ENCODE results near the gene CEP192. TPM values are rescaled to one million over a fixed set of nuclear protein-coding genes. Genes with fewer than 3 reads are reported as not detected.
A peak's percentile ranks its signal among the peaks of the same experiment; 100 is the strongest.

The CEP192 gene
- total and polyA plus RNA-seq, 2 of the 13 experiments (the other 11 are each of a cell fraction or from before 2014, with no cell fraction given), result 15.3 to 24.7 TPM

DNA sequence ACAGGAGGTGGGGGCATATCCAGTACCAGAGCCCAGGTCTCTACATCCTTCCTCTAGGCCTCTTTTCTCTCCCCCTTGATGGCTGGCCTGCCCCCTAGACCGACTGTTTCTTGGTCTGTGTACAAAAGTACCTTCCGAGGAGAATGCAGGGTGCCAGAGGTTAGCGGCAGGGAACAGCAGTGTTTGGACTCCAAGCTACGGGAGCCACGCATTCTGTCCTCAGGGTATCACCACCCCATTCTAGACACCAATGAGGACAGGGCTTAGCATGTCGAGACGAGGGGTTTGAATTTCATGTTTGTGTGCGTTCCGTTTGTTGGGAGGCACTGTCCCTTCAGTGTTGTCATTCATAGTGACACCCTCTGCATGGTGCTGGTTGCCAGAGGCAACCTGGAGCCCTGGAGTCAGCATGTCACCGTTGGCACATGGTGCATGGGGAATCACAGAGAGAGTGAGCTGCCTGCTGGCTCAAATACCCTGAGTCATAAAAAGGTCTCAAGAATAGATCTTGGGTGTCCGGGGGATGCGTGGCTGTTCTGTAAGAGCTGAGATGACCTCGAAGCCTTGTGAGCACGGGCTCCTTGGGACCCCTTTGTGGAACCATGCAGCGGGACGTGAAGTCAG, 170.2 kb downstream of the CEP192 start (continued):
- TF ChIP-seq, protein P1, sequence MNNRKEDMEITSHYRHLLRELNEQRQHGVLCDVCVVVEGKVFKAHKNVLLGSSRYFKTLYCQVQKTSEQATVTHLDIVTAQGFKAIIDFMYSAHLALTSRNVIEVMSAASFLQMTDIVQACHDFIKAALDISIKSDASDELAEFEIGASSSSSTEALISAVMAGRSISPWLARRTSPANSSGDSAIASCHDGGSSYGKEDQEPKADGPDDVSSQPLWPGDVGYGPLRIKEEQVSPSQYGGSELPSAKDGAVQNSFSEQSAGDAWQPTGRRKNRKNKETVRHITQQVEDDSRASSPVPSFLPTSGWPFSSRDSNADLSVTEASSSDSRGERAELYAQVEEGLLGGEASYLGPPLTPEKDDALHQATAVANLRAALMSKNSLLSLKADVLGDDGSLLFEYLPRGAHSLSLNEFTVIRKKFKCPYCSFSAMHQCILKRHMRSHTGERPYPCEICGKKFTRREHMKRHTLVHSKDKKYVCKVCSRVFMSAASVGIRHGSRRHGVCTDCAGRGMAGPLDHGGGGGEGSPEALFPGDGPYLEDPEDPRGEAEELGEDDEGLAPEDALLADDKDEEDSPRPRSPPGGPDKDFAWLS (CRISPR knock-in tag; IDR thresholded peaks at IDR 0.05; ENCODE audit: borderline replicate concordance), result no peak
- TF ChIP-seq KDM4B (CRISPR knock-in tag; IDR thresholded peaks at IDR 0.05) (no peak), NFYC (CRISPR knock-in tag; IDR thresholded peaks at IDR 0.05) (no peak)

GRCh38 chr18:13163167-13163927, 172.2 kb downstream of the CEP192 start:
- Histone ChIP-seq H3K36me3 (replicated peaks in 1 of 2; ENCODE audit: control insufficient read depth in 1 of 2, insufficient read depth in 2 of 2, low read length in 2 of 2) (no peaks in the 10 kb centered on the region), H3K79me2 (ENCODE audit: insufficient read depth, low read length) (no peaks in the 10 kb centered on the region), H3K9ac (ENCODE audit: insufficient read depth, low read depth, low read length) (no peak overlapping the region), H2AFZ (ENCODE audit: low read length) (no peak overlapping the region), H3K4me2 (ENCODE audit: low read depth, low read length) (no peak overlapping the region), H3K4me3 (replicated peaks in 1 of 3; ENCODE audit: insufficient read depth in 1 of 3, low read depth in 2 of 3, low read length in 3 of 3) (no peak overlapping the region), H3K27me3 (ENCODE audit: control insufficient read depth in 1 of 2, insufficient read depth in 2 of 2, low read length in 2 of 2) (no peaks in the 10 kb centered on the region; a peak in 1 of 5 replicates), H3K27ac (ENCODE audit: extremely low read length, insufficient read depth, low read length) (no peak overlapping the region), H4K20me1 (ENCODE audit: insufficient read depth, low read length) (no peaks in the 10 kb centered on the region), H3K9me3 (ENCODE audit: low read length) (peaks cover 6% of the 10 kb centered on the region), H3K4me1 (ENCODE audit: insufficient read depth, low read length) (peaks cover 43% of the 10 kb centered on the region)
- ChIA-PET POLR2A (interaction anchor here (1.1 kb wide), 1 partner anchor 25 kb away, joined by 4 read pairs; no protein-coding TSS in a partner anchor), CTCF (ENCODE audit: low intra/inter-chr PET ratio, low total read pairs) (no interaction called here)
- BruUV-seq (replicated peaks), result no TSS peak
- in situ Hi-C loops (cut with HindIII; ENCODE audit: extremely low pct_ligation_motif_present, low pct_unique_long_range_greater_than_20kb), result no loop called here
- no peak for FAIRE-seq
- 55% methylated on average over 9 of the region's 12 CpGs for WGBS (ENCODE audit: low lambda C conversion rate)
- peak; percentile 44; the same call in 2 of the 3 replicates for ATAC-seq
- no peak for DNase-seq (ENCODE audit: low spot score)
- intact Hi-C loops (cut with micrococcal nuclease; ENCODE audit: unreplicated experiment), result no loop called here
- TF ChIP-seq, protein P2, sequence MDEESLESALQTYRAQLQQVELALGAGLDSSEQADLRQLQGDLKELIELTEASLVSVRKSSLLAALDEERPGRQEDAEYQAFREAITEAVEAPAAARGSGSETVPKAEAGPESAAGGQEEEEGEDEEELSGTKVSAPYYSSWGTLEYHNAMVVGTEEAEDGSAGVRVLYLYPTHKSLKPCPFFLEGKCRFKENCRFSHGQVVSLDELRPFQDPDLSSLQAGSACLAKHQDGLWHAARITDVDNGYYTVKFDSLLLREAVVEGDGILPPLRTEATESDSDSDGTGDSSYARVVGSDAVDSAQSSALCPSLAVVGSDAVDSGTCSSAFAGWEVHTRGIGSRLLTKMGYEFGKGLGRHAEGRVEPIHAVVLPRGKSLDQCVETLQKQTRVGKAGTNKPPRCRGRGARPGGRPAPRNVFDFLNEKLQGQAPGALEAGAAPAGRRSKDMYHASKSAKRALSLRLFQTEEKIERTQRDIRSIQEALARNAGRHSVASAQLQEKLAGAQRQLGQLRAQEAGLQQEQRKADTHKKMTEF (CRISPR knock-in tag; IDR thresholded peaks at IDR 0.05), result no peak
- TF ChIP-seq AFF4 (CRISPR knock-in tag; IDR thresholded peaks at IDR 0.05) (no peak), SSRP1 (CRISPR knock-in tag; IDR thresholded peaks at IDR 0.05) (no peak), ZSCAN5A (CRISPR knock-in tag; IDR thresholded peaks at IDR 0.05; ENCODE audit: borderline replicate concordance) (no peak), TCF7L2 (IDR thresholded peaks at IDR 0.05; ENCODE audit: low read depth, low read length) (no peak), ATF1 (CRISPR knock-in tag; IDR thresholded peaks at IDR 0.05) (no peak), AGO1 (IDR thresholded peaks at IDR 0.05; ENCODE audit: low read depth, low read length, poor library complexity, severe bottlenecking) (no peak)

Data from HepG2 (cell line).